NCI-H2227 treated with DMSO at 0.1 percent for 48 hours (cell line): ENCODE data around the gene MAP3K14.

Experiments used
- DNase-seq: peaks from one replicate; lab custom pipeline; 2025; lab: John Stamatoyannopoulos, UW

MAP3K14 gene

DNA sequence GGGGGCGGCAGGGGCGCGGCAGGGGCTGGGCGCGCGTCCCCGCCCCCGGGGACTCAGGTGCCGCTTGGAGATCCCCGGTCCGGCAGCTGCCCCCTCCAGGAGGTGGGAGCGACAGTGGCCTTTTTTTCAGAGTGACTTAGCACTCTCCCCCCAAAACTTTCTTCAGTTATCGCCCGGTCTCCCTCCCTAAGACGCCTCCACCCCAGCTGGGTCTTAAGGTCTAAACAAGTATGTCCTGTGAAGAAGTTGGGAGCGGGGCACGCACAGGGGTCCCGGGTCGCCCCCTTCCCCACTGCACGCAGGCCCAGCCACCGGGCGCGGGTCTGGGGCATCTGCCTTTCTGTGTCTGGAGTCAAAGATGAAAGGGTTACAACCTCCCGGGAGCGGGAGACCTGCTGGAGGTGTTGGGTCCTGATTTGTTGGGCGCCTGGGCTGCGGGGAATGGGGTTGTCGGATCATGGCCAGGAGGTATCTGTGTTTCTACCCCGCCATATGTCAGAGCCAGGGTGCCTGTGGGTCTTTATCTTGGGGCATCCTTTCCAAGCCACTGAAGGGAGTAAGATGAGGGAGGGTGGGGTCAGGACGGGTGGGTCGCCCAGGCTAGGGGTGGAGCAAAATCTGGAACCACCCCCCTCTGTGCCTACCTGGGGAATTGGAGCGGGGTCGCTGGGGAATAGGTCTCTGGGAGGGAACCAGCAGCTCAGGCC, 94.4 kb downstream of the MAP3K14 start:
- DNase-seq, result no peak

GRCh38 chr17:45222014-45222288, 94.9 kb downstream of the MAP3K14 start:
- no peak for DNase-seq

- no peak for DNase-seq
Measured at GRCh38 chr17:45221081-45222013, 95.5 kb downstream of the MAP3K14 start, which contains the start of gene FMNL1. Gene FMNL1 (plus strand): TSS chr17:45221885. CDS start chr17:45222125, 240 bp downstream.

DNA sequence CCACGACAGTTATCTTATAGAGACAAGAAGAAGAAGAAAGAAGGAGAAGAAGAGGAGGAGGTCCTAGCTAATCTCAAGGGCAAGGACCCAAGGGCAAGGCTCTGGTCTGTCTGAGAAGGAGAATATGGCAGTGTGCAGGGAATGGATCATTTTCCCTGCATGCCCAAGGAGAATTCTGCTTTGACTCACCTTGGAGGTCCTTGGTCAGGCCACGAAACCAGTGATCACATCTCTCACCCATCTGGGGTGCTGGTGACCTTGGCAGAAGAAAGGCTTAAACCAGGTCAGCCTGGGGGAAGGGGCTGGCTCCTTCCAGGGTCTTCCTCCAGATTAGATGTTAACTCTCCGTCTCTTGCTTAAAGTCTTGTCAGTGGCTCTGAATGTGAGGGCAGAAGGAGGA, 96.7 kb downstream of the MAP3K14 start:
- DNase-seq, result no peak

DNA sequence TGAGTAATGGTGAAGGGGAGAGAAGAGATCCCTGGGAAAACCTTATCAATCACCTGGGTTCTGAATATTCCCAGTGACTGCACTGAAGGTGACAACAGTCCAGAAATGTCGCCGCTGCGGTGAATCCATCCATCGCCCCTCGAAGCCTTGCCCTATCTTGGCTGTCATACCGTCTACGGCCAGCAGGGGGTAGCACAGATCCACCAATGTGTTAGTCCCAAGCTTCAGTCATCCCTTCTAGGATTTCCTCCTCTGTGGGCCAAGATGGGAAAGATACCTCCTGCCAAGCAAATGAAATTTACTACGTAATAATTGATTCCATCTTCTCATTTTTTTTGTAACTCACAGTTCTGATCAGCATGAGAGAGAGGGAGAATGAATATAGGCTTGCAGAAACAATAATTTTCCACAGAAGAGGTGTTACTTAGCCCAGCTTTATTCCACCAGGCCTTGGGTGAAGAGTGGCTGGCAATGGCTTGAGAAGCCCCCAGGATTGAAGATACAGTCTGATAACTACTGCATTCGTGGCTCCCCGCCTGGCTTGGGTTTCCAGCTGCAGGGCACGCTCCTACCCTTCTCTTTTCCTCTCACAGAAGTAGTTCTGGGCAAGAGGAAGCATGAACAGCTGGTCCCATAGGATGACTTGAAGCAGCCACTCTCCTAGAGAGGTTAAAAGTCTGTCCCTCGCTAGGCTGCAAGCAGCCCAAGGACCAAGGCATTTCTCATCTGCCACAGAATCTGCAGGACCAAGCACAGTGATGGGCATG, 97.7 kb downstream of the MAP3K14 start:
- DNase-seq, result peak; percentile 86
